DMS 273 treated with DMSO at 0.1 percent for 48 hours (cell line): ENCODE data around the gene SPRYD3.
A peak's percentile ranks its signal among the peaks of the same experiment; 100 is the strongest.

Experiments used
- DNase-seq: peaks from one replicate; lab custom pipeline; 2025; lab: John Stamatoyannopoulos, UW

SPRYD3 gene

GRCh38 chr12:53063708-53064612 is 15.2 kb downstream of the SPRYD3 start:
- DNase-seq = no peak

- no peak for DNase-seq
Observed at GRCh38 chr12:53062977-53063707, 16.0 kb downstream of the SPRYD3 start.

GRCh38 chr12:53062011-53062961 is 16.9 kb downstream of the SPRYD3 start:
- no peak for DNase-seq

GRCh38 chr12:53061404-53062010 is 17.7 kb downstream of the SPRYD3 start:
- DNase-seq = no peak

GRCh38 chr12:53060721-53061276 is 18.4 kb downstream of the SPRYD3 start:
- no peak for DNase-seq

GRCh38 chr12:53060064-53060720 is 19.0 kb downstream of the SPRYD3 start:
- DNase-seq = no peak

- DNase-seq = no peak
Observed at GRCh38 chr12:53059434-53060063, 19.6 kb downstream of the SPRYD3 start.

GRCh38 chr12:53058674-53059433 is 20.3 kb downstream of the SPRYD3 start:
- DNase-seq = no peak

GRCh38 chr12:53057816-53058500 is 21.2 kb downstream of the SPRYD3 start:
- DNase-seq = no peak

GRCh38 chr12:53056901-53057300 is 22.3 kb downstream of the SPRYD3 start:
- DNase-seq = no peak

GRCh38 chr12:53056296-53056695 is 22.9 kb downstream of the SPRYD3 start:
- DNase-seq = no peak

- DNase-seq = no peak
Observed at GRCh38 chr12:53055471-53056266, 23.5 kb downstream of the SPRYD3 start.

- DNase-seq = peak; percentile 52
Observed at GRCh38 chr12:53054112-53054878, 24.9 kb downstream of the SPRYD3 start.

GRCh38 chr12:53053218-53054111 is 25.7 kb downstream of the SPRYD3 start:
- DNase-seq = no peak

GRCh38 chr12:53052419-53053217 is 26.6 kb downstream of the SPRYD3 start:
- DNase-seq = no peak
